OCI-LY7 (cell line): Measurements from ENCODE around the gene DTHD1.

Source experiments
- EZH2phosphoT487 ChIP-seq: fragments of 200-600 bp; sonication (generic); IDR thresholded peaks from 2 replicates; pipeline ENCODE4 v1.6.1; 2018; ENCODE audit warnings: low read depth, borderline replicate concordance, mild to moderate bottlenecking, mixed run types, antibody characterized with exemption, low read length, moderate library complexity, mixed read lengths
- TF ChIP-seq, protein P1 (sequence below): fragments of 200-600 bp; sonication (generic); conservative IDR thresholded peaks from 2 replicates; pipeline ENCODE4 v1.5.1; 2014; ENCODE audit warnings: mild to moderate bottlenecking, antibody characterized with exemption, low read length, moderate library complexity, mixed read lengths

DNA sequence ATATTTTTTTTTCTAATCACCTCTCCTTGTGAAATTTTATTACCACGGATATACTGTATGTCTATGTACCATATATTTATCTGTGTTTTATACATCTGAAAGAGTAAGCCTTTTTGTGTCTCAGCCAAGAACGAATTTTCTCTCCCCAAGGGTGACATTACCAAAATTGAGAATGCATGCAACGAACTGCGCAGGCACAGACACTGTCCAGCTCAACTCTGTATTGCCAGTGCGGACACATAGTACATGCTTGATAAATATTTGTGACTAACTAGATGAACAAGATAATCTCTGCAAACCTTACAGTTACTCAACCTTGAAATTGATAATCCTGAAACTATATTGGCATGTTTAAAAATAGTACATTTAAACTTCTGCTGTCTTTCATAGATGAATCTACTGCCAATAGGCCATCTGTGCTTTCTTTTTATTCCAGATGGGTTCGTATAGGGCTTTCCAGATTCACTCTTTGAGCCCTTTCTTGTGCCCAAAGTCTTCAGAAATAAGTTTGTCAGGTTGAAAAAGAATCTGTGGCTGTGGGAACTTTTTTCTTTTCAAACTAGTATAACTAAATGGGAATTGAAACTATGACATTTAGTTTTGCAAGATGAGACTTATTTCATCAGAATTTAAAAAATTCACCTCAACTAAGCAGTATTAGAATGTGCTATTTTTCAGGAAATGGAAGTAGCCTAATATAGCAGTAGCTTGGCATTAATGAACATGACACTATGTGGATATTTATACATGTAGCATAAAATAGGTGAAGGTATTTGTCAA, 38.9 kb downstream of the DTHD1 start:
- TF ChIP-seq, protein P1, sequence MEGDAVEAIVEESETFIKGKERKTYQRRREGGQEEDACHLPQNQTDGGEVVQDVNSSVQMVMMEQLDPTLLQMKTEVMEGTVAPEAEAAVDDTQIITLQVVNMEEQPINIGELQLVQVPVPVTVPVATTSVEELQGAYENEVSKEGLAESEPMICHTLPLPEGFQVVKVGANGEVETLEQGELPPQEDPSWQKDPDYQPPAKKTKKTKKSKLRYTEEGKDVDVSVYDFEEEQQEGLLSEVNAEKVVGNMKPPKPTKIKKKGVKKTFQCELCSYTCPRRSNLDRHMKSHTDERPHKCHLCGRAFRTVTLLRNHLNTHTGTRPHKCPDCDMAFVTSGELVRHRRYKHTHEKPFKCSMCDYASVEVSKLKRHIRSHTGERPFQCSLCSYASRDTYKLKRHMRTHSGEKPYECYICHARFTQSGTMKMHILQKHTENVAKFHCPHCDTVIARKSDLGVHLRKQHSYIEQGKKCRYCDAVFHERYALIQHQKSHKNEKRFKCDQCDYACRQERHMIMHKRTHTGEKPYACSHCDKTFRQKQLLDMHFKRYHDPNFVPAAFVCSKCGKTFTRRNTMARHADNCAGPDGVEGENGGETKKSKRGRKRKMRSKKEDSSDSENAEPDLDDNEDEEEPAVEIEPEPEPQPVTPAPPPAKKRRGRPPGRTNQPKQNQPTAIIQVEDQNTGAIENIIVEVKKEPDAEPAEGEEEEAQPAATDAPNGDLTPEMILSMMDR: no peak
- no peak for TF ChIP-seq EZH2phosphoT487
